DMS79 (cell line): ENCODE data around the gene LRRC3.
"Not testable (repeated sequence)": the region's sequence is repeated elsewhere in the genome, so short reads cannot be mapped to it uniquely, and the experiment has no call there.

Experiments
- DNase-seq: peaks from one replicate; lab custom pipeline; 2025; lab: John Stamatoyannopoulos, UW

The LRRC3 gene, protein sequence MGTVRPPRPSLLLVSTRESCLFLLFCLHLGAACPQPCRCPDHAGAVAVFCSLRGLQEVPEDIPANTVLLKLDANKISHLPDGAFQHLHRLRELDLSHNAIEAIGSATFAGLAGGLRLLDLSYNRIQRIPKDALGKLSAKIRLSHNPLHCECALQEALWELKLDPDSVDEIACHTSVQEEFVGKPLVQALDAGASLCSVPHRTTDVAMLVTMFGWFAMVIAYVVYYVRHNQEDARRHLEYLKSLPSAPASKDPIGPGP

DNA sequence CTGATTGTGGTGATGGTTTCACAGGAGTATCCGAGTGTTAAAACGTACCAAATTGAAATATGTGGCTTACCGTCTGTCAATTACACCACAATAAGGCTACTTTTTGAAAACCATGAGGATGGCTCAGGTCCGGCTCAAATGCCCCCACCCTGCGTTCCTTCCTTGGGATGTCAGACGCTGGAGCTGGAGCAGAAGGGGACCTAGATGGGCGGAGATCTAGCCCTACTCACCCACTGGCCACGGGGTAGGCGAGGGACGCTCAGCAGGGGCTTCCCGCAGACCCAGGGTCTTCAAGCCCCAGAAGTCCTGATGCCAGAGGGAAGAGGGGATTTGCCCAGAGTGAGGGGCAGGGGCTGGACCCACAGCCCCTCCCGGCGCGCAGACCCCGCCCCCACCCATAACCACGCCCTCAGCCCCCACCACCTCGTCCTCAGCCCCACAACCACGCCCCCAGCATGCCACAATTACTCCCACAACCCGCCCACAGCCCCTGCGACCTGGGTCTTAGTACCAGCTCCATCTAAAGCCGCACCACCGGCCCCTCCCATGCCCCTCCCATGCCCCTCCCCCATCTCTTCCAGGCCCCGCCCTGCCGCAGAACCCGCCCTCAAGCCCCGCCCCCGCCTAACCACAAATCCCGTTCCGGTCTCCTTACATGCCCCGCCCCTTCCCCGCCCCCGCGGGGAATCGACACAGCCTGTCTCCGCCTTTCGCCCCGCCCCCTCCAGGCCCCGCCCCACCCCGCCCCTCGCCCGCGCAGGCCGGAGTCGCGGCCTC lies at the start of gene LRRC3:
LRRC3 (plus strand) TSS at position 764 of the 777 bp plus-strand sequence. CDS start 1,135 bp downstream, outside the sequence.
- peak; percentile 61 for DNase-seq

DNA sequence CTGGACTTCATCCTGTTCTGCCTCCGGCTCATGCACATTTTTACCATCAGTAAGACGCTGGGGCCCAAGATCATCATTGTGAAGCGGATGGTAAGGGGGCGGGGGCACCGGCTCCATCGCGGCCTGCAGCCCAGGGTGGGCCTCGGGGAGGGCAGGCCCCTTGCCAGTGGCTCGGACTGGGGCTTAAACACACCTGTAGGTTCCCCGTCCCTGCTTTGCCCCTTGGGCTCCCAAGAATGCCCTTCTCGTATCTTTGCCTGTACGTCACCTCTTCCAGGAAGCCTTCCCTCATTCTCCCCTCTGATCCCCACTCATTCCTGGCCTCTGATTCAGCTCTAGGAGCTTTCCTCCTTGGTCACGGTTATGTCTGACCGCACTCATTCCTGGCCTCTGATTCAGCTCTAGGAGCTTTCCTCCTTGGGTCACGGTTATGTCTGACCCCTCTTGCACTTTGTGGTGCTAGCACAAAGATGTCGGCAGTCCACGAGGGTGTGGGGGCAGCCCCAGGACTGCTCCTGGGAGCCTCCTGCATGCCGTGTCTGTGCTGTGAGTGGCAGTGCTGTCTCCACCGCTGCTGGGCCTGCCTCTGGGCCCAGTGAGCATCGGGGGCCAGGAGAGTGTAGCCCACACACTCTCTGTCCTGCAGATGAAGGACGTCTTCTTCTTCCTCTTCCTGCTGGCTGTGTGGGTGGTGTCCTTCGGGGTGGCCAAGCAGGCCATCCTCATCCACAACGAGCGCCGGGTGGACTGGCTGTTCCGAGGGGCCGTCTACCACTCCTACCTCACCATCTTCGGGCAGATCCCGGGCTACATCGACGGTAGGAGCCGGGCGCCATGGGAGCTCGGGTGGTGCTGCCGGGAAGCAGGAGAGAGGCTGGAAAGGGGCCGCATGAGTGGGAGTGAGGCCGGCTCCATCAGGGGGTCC lies 49.1 kb upstream of the LRRC3 start:
- no peak for DNase-seq

DNA sequence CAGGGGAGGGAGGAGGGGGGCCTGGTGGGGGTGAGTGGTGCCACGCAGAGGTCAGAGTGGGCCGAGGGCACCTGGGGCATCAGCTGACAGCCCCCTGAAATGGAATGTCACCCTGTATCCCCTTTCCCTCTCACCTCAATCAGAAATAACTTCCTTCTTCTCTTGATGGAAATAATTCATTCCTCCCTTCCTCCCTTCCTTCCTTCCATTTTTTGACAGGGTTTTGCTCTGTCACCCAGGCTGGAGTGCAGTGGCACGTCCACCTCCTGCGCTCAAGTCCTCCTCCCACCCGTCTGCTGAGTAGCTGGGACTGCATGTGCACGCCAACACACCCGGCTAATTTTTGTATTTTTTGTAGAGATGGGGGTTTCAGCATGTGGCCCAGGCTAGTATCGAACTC lies 48.4 kb upstream of the LRRC3 start:
- no peak for DNase-seq

DNA sequence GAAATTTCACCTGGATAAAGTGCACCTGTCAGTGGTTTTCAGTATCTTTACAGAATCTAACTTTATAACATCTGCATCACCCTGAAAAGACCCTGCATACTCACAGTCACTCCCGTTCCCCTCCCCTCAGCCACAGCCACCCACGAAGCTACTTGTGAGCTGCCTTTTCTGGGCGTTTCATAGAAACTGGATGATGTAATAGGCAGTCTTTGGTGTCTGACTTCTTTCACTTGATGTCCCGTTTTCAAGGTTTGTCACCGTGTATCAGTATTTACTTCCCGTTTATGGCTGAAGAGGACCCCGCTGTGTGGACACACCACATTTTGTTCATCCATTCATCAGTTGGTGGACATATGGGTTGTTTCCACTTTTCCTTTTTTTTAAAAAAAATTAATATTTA lies 47.8 kb upstream of the LRRC3 start:
- DNase-seq: no peak

DNA sequence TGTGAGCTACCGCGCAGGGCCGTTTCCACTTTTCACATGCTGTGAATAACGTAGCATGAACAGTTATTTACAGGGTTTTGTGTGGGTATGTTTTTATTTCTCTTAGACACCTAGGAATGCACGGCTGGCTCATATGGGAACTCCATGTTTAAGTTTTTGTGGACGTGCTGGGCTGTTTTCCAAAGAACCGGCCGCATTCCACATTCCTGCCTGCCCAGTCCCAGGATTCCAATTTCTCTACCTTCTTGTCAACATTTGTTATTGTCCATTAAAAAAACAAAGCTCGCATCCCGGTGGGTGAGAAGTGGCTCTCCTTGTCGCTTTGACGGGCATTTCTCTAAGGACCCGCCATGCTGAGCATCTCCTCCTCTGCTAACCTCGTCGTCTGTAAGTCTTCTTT lies 47.1 kb upstream of the LRRC3 start:
- DNase-seq: no peak

DNA sequence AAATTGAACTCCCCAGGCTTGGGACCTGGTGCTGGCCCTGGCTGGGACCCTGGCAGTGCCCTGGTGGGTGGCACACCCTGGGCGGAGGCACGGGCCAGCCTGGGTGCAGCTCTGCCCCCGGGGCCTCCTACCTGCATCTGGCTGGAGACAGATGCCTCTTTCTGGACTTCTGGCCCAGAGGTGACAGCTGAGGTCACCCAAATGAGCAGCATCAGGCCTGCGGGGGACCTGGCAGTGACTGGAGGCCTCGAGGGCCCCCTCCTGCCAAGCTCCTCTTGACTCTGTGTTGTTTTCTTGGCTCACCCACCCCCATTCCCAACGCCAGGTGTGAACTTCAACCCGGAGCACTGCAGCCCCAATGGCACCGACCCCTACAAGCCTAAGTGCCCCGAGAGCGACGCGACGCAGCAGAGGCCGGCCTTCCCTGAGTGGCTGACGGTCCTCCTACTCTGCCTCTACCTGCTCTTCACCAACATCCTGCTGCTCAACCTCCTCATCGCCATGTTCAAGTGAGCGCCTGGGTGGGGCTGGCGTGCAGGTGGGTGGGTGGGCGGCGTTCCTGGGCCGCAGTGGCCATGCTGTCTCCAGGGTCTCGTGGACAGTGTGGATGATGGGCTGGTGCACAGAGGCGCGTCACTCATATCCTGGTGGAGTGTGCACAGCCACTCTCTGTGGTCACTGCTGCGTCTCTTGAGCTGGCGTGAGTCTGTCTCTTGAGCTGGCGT lies 41.6 kb upstream of the LRRC3 start:
- no peak for DNase-seq

DNA sequence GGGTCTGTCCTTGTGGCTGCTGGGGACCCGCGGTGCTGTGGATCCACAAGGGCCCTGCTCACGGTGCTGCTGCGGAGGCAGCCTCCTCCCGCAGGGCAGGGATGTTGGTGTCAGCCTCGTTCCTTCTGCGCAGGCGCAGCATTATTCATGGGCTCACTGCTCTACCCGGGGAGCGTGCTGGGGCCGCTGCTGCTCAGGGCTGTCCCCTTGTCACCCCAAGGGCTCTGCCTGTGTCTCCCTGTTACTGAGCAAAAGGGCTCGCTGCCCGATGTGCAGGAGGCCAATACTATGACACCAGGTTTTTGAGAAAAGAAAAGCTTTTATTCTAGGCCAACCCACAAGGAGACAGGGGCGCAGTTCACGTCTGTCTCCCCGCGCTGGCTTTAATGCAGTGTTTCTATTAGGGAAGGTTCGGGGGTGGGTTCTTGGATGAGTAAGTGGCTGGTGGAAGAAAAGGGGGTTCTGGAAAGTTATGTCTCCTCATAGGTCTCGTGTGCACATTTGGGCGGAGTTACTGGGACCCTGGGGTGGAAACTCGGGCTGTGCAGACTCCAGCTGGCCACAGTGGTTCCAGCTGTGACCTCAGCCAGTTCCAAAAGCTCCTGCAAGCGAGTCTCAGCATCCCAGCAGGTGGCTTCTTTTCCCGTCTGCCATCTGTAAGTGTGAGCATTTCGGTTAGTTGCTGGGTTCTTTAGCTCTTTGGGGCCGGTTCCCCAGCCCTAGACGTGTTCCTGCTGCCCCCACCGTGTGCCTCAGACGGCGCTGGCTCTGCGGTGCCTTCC lies 40.8 kb upstream of the LRRC3 start:
- no peak for DNase-seq

DNA sequence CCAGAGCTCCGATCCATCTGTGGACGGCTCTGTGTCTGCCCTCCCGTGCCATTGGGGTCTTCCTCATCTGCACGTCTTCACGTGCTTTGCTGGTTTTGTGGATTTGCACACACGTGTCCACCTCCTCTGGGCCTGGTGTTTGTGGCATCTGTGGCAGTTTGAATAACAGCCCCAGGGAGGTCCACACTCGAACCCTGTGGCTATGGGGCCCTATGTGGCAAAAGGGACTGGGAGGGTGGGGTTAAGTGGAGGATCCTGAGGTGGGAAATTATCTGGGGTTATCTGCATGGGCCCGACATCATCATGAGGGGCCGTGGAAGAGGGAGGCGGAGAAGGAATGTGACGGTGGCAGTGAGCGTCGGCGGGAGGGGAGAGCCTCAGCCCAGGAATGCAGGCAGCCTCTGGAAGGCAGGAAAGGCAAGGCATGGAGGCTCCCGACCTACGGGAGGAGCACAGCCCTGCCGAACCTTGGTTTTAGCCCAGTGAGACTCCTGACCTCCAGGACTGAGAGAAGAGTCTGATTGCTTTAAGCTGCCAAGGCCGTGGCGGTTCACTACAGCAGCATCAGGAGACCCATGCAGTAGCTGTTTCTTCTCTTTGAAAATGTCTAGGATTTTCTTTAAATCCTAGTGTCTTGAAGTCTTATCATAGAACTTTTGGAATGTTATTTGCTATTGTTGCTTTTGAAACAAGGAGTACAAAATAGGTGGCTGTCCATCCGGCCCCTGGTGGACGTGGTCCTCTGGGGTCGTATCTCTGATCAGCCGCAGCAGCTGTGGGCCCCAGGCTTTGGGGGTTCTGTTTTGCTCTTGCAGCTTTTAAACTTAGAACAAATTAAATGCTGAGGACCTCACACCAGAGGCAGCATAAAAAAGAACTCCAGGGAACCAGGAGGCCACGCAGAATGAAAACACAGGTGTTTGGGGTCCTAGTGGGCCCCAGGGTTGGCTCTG lies 40.0 kb upstream of the LRRC3 start:
- no peak for DNase-seq

DNA sequence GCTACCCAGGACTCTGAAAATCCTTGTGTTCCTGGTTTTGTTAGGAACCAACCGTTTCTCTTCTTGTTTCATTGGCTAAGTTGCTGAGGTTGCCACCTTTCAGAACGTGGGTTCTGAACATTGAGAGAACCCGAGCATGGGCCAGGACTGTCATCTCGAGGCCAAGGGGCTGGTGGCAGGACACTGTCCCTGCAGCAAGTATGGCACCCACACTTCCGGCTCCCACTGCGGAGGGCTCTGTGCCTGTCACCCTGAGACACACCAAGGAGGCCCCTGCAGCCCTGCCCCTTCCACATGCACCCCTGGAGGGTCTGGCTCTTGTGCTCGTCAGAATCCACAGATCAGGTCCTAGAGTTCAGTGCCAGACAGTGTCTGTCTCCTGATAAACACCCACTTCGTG lies 39.1 kb upstream of the LRRC3 start:
- no peak for DNase-seq

DNA sequence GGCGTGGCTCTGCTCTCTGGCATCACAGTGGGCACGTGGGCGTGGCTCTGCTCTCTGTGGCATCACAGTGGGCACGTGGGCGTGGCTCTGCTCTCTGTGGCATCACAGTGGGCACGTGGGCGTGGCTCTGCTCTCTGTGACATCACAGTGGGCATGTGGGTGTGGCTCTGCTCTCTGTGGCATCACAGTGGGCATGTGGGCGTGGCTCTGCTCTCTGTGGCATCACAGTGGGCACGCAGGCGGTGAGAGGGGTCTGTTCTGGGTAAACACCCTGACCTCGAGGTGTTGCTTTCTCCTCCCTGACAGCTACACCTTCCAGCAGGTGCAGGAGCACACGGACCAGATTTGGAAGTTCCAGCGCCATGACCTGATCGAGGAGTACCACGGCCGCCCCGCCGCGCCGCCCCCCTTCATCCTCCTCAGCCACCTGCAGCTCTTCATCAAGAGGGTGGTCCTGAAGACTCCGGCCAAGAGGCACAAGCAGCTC lies 37.6 kb upstream of the LRRC3 start:
- not testable (repeated sequence) for DNase-seq

DNA sequence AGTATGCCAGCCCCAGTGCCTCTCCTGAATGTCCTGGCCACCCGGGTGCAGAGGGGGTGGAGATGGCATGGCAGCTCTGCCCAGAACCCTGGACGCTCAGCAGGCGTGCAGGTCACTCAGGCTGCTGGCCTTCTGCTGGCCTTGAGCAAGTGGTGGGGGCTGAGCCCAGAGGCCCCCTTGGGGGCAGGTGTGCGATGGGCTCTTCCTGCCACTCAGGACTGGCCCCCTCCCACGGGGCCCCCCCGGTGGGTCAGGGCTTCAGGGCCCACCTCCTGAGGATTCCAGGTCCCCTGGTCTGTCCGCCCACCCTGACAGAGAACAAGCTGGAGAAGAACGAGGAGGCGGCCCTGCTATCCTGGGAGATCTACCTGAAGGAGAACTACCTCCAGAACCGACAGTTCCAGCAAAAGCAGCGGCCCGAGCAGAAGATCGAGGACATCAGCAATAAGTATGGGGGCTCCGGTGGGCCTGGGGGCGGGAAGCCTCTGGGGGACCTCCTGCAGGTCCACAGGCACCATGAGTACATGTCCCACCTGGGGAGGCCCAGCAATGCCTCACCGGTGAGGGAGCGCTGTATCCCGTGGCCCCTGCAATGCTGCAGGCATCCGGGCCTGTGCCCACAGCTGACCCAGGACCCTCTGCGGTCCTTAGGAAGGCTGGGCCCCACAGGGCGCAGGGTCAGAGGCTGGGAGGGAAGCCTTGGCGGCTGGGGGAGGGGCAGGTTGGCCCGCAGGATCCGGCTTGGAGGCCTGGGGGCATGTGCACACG lies 37.0 kb upstream of the LRRC3 start:
- DNase-seq: no peak

DNA sequence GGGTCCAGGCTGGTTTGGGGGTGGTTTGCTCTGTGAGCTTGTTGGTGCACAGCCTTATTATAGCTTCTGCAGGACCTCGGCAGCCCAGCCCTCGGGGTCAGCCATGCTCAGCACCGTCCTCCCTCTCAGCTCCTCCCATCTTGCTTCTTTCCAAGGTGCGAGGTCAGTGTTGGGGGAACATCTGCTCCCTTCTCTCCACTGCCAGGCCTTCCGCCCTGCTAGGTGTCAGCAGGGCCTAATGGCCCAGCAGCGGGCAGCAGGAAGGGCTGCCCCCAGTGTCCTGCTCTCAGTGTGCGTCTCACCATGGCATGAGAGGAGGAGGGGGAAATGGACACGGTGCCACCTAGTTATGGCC lies 36.5 kb upstream of the LRRC3 start:
- DNase-seq: no peak

DNA sequence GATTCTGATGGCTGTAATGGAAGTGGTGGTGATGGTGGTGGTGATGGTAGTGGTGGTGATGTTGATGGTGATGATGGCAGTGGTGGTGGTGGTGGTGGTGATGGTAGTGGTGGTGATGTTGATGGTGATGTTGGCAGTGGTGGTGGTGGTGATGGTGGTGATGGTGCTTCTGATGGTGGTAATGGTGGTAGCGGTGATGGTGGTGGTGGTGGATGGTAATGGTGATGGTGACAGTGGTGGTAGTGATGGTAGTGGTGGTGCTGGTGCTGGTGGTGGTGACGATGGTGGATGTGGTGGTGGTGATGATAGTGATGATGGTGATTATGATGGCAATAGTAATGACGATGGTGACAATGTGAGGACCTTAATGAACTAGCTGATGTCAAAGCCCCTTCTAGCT lies 35.6 kb upstream of the LRRC3 start:
- no peak for DNase-seq

DNA sequence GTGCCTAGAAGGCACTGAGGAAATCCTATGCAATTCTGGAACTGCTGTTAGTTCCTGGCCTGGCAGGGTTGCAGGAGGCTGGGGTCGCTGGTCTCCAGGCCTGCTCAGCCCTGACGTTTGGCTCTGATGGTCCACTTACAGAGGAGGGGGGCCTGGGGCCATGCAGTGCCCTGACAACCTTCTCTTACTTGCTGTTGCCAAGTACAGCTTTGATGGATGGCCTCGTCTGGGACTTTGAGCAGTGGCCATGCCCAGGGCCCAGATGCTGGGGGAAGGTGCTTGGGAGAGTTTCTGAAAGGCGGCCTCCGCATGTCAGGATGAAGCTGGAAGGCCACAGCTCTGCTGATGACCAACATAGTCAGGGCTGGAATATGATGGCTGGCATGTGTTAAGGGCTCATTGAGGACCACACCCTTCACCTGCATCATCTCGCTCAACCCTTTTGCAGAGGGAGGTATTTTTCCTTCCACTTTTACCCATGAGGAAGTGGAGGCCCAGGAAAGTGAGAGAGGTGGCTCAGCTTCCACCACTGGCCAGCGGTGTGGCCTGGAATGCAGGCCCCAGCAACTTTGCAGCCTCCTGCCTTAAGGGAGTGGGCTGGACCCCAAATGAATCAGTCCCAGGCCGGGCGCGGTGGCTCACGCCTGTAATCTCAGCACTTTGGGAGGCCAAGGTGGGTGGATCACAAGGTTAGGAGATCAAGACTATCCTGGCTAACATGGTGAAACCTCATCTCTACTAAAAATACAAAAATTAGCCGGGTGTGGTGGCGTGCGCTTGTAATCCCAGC lies 34.7 kb upstream of the LRRC3 start:
- no peak for DNase-seq

DNA sequence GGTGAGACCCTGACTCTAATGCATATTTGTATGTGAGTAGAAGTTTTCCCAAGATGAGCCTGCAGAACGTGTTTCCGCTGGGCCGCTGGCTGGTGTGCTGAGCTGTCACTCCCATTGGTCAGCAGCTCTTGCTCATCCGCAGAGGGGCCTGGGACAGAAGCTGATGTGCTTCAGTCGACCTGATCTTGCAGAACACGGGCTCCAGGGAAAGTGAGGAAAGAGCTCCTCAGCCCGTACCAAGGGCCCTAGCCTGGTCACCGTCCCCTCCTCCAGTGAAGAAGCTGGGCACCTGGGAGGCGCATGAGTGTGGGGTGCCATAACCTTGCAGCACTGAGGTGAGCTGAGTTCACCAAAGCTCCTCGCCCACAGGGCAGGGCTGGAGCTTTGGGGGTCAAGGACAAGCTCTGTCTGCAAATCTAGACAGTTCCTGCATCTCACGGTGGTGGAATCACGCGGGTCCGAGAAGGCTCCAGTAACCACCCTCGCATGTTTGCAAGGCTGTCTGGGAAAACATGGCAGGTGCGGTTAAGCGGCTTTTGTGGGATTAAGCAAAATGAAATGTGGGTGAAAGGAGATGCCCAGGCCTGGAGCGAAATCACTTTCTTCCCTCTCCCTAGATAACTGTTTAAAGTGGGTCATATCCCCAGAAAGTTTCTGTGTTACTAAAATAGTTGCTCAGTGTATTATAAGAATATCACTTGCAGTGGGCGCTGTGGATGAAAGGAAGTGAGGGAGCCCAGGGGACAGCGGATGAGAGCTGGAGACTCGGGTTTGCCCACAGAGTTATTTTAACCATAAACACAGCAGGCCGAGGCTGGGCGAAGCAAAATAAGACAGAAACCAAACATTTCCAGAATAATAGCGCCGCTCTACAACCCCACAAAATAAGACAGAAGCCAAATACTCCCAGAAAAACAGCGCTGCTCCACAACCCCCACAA lies 33.1 kb upstream of the LRRC3 start:
- no peak for DNase-seq

DNA sequence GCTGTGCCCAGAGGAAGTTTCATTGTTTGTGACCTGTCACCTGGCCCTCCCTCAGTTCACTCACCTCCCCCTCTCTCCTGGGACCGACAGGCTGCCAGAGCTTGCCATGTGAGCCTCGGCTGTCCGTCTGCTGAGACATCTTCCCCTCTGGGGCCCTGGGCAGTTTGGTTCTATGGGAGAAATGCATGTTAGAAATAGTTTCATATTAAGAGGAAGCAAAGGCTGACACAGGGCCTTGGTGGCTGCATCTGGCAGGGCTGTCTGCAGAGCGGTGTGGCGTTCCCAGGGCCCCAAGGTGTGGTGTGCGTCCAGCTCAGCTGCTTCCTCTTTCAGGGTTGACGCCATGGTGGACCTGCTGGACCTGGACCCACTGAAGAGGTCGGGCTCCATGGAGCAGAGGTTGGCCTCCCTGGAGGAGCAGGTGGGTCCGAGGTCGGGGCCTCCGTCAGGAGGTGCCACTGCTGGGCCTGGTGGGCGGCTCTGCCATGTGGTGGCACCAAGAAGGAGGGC lies 31.9 kb upstream of the LRRC3 start:
- DNase-seq: no peak
